22Rv1 (cell line): ENCODE measurements around the gene DHX29.
A peak's percentile ranks its signal among the peaks of the same experiment; 100 is the strongest.

Experiments used
- H3K27ac ChIP-seq: fragments of 450-650 bp; 2 replicates; pipeline ENCODE4 v1.5.1; 2017
- CTCF ChIP-seq: fragments of 450-650 bp; IDR thresholded peaks from 2 replicates; pipeline ENCODE4 v1.5.1; 2017; ENCODE audit warnings: mild to moderate bottlenecking
- ZFX ChIP-seq: fragments of 450-650 bp; IDR thresholded peaks from 2 replicates; pipeline ENCODE4 v1.6.1; 2017; ENCODE audit warnings: antibody characterized with exemption, borderline replicate concordance

Gene DHX29

GRCh38 chr5:55232985-55233928 lies 74.2 kb downstream of the DHX29 start, which contains the start of gene CCNO:
CCNO (minus strand) TSS chr5:55233608; CDS start chr5:55233523, 85 bp downstream.
- TF ChIP-seq ZFX, result no peak
- TF ChIP-seq CTCF, result peak; percentile 31
- H3K27ac ChIP-seq, result peak within 1 kb of the TSS; percentile 71

- peak overlapping the region; percentile 71 for H3K27ac ChIP-seq
- TF ChIP-seq CTCF, result no peak
- no peak for TF ChIP-seq ZFX
Measured at GRCh38 chr5:55232271-55232984, 75.1 kb downstream of the DHX29 start.

- no peak overlapping the region for H3K27ac ChIP-seq
- TF ChIP-seq CTCF (no peak), ZFX (no peak)
Measured at GRCh38 chr5:55231919-55232270, 75.6 kb downstream of the DHX29 start.

GRCh38 chr5:55231029-55231918 lies 76.2 kb downstream of the DHX29 start:
- TF ChIP-seq ZFX, result no peak
- TF ChIP-seq CTCF, result no peak

GRCh38 chr5:55230086-55230629 lies 77.3 kb downstream of the DHX29 start:
- H3K27ac ChIP-seq, result no peak overlapping the region

More at GRCh38 chr5:55231029-55231918, 76.2 kb downstream of the DHX29 start:
- no peak overlapping the region for H3K27ac ChIP-seq

More at GRCh38 chr5:55230086-55230629, 77.3 kb downstream of the DHX29 start:
- TF ChIP-seq CTCF, result no peak
- no peak for TF ChIP-seq ZFX
